Measurements from ENCODE around the gene NCAM2. TPM values are rescaled to one million over a fixed set of nuclear protein-coding genes. Genes with fewer than 3 reads are reported as not detected.
A peak's percentile ranks its signal among the peaks of the same experiment; 100 is the strongest.

The NCAM2 gene
- total RNA-seq, 1 experiment from 2014 or later = 2.4 TPM

GRCh38 chr21:20994790-20995189, 3.4 kb upstream of the NCAM2 start:
- TF ChIP-seq EZH2phosphoT487 (IDR thresholded peaks at IDR 0.05; ENCODE audit: borderline replicate concordance, low read length) (no peak), CTCF (conservative IDR thresholded peaks at IDR 0.05; ENCODE audit: low read depth, low read length) (no peak), EZH2 (IDR thresholded peaks at IDR 0.05; ENCODE audit: low read length, unreplicated experiment) (no peak)
- no peaks in the 10 kb centered on the region for H3F3A ChIP-seq (ENCODE audit: low read length, unreplicated experiment)
- H3K27me3 ChIP-seq (ENCODE audit: low read length) = 0 out of 2 replicates have a peak, but pooled peaks cover 4% of the 10 kb centered on the region
- H3K9me3 ChIP-seq (ENCODE audit: low read length) = no peaks in the 10 kb centered on the region
- ATAC-seq (no peak), DNase-seq (no peak)
- no peaks in the 10 kb centered on the region for H3K36me3 ChIP-seq (ENCODE audit: low read depth, low read length)
- no peak overlapping the region for H2AFZ ChIP-seq (ENCODE audit: low read length)
- no peak overlapping the region for H3K9ac ChIP-seq (ENCODE audit: low read length)
- ChIA-PET POLR2A (ENCODE audit: unreplicated experiment) (no interaction called here), CTCF (no interaction called here)
- no peaks in the 10 kb centered on the region; the same call in 1 of the 2 replicates for H3K4me1 ChIP-seq (ENCODE audit: insufficient read depth, low read length)
- no peak overlapping the region for H3K27ac ChIP-seq (ENCODE audit: low read length)
- BruUV-seq (replicated peaks) = no TSS peak
- intact Hi-C loops (cut with micrococcal nuclease) = no loop called here
- H4K20me1 ChIP-seq (ENCODE audit: low read length) = no peaks in the 10 kb centered on the region
- no peak overlapping the region for H3K4me2 ChIP-seq (ENCODE audit: low read length)
- H3K9me2 ChIP-seq (replicated peaks; ENCODE audit: low read length) = no peaks in the 10 kb centered on the region
- H3K4me3 ChIP-seq (ENCODE audit: low read length) = no peak overlapping the region
- no peaks in the 10 kb centered on the region for H3K79me2 ChIP-seq (ENCODE audit: low read length)

GRCh38 chr21:20996421-20997310, 1.5 kb upstream of the NCAM2 start:
- no peaks in the 10 kb centered on the region for H4K20me1 ChIP-seq (ENCODE audit: low read length)
- no peaks in the 10 kb centered on the region for H3K9me3 ChIP-seq (ENCODE audit: low read length)
- no peaks in the 10 kb centered on the region for H3K9me2 ChIP-seq (replicated peaks; ENCODE audit: low read length)
- CTCF ChIA-PET = interaction anchor here (0.5 to 0.6 kb wide), 2 partner anchors 18 to 91 kb away, joined by 3 to 7 read pairs; no protein-coding TSS in a partner anchor
- ATAC-seq (peak; percentile 68), DNase-seq (peak; percentile 48)
- H2AFZ ChIP-seq (ENCODE audit: low read length) = no peak overlapping the region
- H3K9ac ChIP-seq (ENCODE audit: low read length) = no peak overlapping the region
- H3K27me3 ChIP-seq (ENCODE audit: low read length) = 0 out of 2 replicates have a peak, but pooled peaks cover 4% of the 10 kb centered on the region
- no peak overlapping the region for H3K4me3 ChIP-seq (ENCODE audit: low read length)
- BruUV-seq (replicated peaks) = no TSS peak
- no peak overlapping the region for H3K4me2 ChIP-seq (ENCODE audit: low read length)
- intact Hi-C loops (cut with micrococcal nuclease) = no loop called here
- no peaks in the 10 kb centered on the region; the same call in 1 of the 2 replicates for H3K4me1 ChIP-seq (ENCODE audit: insufficient read depth, low read length)
- POLR2A ChIA-PET (ENCODE audit: unreplicated experiment) = no interaction called here
- H3K79me2 ChIP-seq (ENCODE audit: low read length) = no peaks in the 10 kb centered on the region
- H3K27ac ChIP-seq (ENCODE audit: low read length) = no peak overlapping the region
- no peak for TF ChIP-seq CTCF (conservative IDR thresholded peaks at IDR 0.05; ENCODE audit: low read depth, low read length)
- no peak for TF ChIP-seq EZH2phosphoT487 (IDR thresholded peaks at IDR 0.05; ENCODE audit: borderline replicate concordance, low read length)
- no peaks in the 10 kb centered on the region for H3K36me3 ChIP-seq (ENCODE audit: low read depth, low read length)
- no peaks in the 10 kb centered on the region for H3F3A ChIP-seq (ENCODE audit: low read length, unreplicated experiment)

GRCh38 chr21:20997311-20997635, 936 bp upstream of the NCAM2 start:
- H3K36me3 ChIP-seq (ENCODE audit: low read depth, low read length) = no peaks in the 10 kb centered on the region
- ChIA-PET CTCF (interaction anchor here (0.6 kb wide), 1 partner anchor 19 kb away, joined by 7 read pairs; no protein-coding TSS in a partner anchor), POLR2A (ENCODE audit: unreplicated experiment) (no interaction called here)
- BruUV-seq (replicated peaks) = no TSS peak
- H2AFZ ChIP-seq (ENCODE audit: low read length) = no peak overlapping the region
- no peaks in the 10 kb centered on the region for H3K79me2 ChIP-seq (ENCODE audit: low read length)
- no peaks in the 10 kb centered on the region for H3F3A ChIP-seq (ENCODE audit: low read length, unreplicated experiment)
- H3K27ac ChIP-seq (ENCODE audit: low read length) = no peak overlapping the region
- no peak overlapping the region for H3K4me2 ChIP-seq (ENCODE audit: low read length)
- no peaks in the 10 kb centered on the region for H3K9me3 ChIP-seq (ENCODE audit: low read length)
- no peaks in the 10 kb centered on the region for H4K20me1 ChIP-seq (ENCODE audit: low read length)
- no peak overlapping the region for H3K4me3 ChIP-seq (ENCODE audit: low read length)
- no peaks in the 10 kb centered on the region for H3K9me2 ChIP-seq (replicated peaks; ENCODE audit: low read length)
- ATAC-seq = no peak
- intact Hi-C loops (cut with micrococcal nuclease) = no loop called here
- no peak for DNase-seq
- H3K4me1 ChIP-seq (ENCODE audit: insufficient read depth, low read length) = no peaks in the 10 kb centered on the region; the same call in 1 of the 2 replicates
- H3K9ac ChIP-seq (ENCODE audit: low read length) = no peak overlapping the region
- peaks cover 8% of the 10 kb centered on the region; the same call in 1 of the 2 replicates for H3K27me3 ChIP-seq (ENCODE audit: low read length)
- no peak for TF ChIP-seq CTCF (conservative IDR thresholded peaks at IDR 0.05; ENCODE audit: low read depth, low read length)
- no peak for TF ChIP-seq EZH2phosphoT487 (IDR thresholded peaks at IDR 0.05; ENCODE audit: borderline replicate concordance, low read length)
- no peak for TF ChIP-seq EZH2 (IDR thresholded peaks at IDR 0.05; ENCODE audit: low read length, unreplicated experiment)

All from PC-3 (cell line).